ENCODE data around the gene WDR64.

WDR64 gene

GRCh38 chr1:241749945-241750695, 98.0 kb downstream of the WDR64 start:
- H3K4me3 ChIP-seq (ENCODE audit: low read depth, low read length): no peak overlapping the region
- DNase-seq (ENCODE audit: low read depth): no peak
- TF ChIP-seq POLR2A (IDR thresholded peaks at IDR 0.05; ENCODE audit: extremely low read depth, insufficient read length) (no peak), CTCF (IDR thresholded peaks at IDR 0.05; ENCODE audit: low read depth, low read length) (no peak), MYC (IDR thresholded peaks at IDR 0.05; ENCODE audit: low read depth, low read length) (no peak), MAX (IDR thresholded peaks at IDR 0.05; ENCODE audit: low read depth, low read length) (no peak)

GRCh38 chr1:241751524-241751923, 99.4 kb downstream of the WDR64 start:
- TF ChIP-seq MAX (IDR thresholded peaks at IDR 0.05; ENCODE audit: low read depth, low read length) (no peak), POLR2A (IDR thresholded peaks at IDR 0.05; ENCODE audit: extremely low read depth, insufficient read length) (no peak), CTCF (IDR thresholded peaks at IDR 0.05; ENCODE audit: low read depth, low read length) (no peak)
- DNase-seq (ENCODE audit: low read depth): no peak
- H3K4me3 ChIP-seq (ENCODE audit: low read depth, low read length): no peak overlapping the region

- TF ChIP-seq MYC (IDR thresholded peaks at IDR 0.05; ENCODE audit: low read depth, low read length): no peak
- TF ChIP-seq CTCF (IDR thresholded peaks at IDR 0.05; ENCODE audit: low read depth, low read length): no peak
- TF ChIP-seq POLR2A (IDR thresholded peaks at IDR 0.05; ENCODE audit: extremely low read depth, insufficient read length): no peak
- TF ChIP-seq MAX (IDR thresholded peaks at IDR 0.05; ENCODE audit: low read depth, low read length): no peak
- DNase-seq (ENCODE audit: low read depth): no peak
- H3K4me3 ChIP-seq (ENCODE audit: low read depth, low read length): no peak overlapping the region
Measured at GRCh38 chr1:241762713-241763339, 110.7 kb downstream of the WDR64 start.

GRCh38 chr1:241765390-241765789, 113.3 kb downstream of the WDR64 start:
- TF ChIP-seq MYC (IDR thresholded peaks at IDR 0.05; ENCODE audit: low read depth, low read length): no peak
- no peak for TF ChIP-seq CTCF (IDR thresholded peaks at IDR 0.05; ENCODE audit: low read depth, low read length)
- DNase-seq (ENCODE audit: low read depth): no peak
- no peak overlapping the region for H3K4me3 ChIP-seq (ENCODE audit: low read depth, low read length)

GRCh38 chr1:241767737-241768136, 115.7 kb downstream of the WDR64 start:
- TF ChIP-seq POLR2A (IDR thresholded peaks at IDR 0.05; ENCODE audit: extremely low read depth, insufficient read length): no peak
- no peak for TF ChIP-seq CTCF (IDR thresholded peaks at IDR 0.05; ENCODE audit: low read depth, low read length)
- TF ChIP-seq MAX (IDR thresholded peaks at IDR 0.05; ENCODE audit: low read depth, low read length): no peak
- TF ChIP-seq MYC (IDR thresholded peaks at IDR 0.05; ENCODE audit: low read depth, low read length): no peak
- no peak for DNase-seq (ENCODE audit: low read depth)
- H3K4me3 ChIP-seq (ENCODE audit: low read depth, low read length): no peak overlapping the region

Data from NB4 (cell line).